ENCODE measurements around the gene TRIM36.

The TRIM36 gene

DNA sequence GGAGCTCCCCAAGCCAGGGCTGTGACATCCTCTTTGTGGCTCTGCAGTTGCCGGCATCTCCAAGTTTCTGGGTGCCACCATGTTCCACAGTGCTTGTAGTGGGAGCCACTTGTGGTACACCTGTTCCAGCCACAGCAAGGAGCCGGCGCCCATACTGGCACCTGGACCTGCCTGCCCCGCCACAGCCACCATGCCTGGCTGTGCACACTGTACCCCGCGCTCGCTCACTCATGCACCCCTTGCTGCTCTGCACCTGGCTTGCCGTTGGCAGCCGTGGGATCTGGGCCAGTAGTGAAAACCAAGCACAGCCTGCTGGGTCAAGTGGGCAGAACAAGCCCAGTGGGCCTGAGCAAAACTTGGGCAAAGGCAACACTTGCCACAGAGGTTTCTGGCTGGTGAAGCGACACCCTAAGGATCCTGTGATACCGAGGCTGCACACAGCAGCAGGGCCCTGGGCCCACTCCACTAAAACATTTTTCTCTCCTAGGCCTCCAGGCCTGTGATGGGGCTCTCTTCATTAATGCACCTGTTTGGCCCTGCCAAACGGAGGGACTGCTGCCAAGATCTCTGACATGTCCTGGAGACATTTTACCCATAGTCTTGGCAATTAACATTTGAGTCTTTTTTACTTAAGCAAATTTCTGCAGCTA, 2.8 kb downstream of the TRIM36 start:
- DNase-seq (ENCODE audit: low spot score) = no peak

DNA sequence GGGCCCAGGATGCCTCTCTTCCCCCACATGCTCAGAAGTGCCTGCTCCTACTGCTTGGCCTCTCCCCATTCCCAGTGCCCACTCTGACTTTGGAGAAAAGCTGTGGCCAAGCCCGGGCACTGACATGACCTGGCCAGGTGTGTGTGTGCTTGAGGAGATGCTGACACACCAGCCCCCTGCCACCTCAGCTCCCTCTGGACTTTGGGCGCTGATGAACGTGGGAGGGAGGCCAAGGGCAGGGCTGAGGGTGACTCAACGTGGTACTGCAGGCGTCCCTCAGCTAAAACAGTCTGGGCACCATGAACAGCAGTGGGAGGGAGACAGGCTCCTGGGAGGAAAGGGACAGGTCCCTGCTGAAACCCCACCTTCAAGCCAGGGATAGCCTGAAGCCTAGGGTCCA, 3.9 kb downstream of the TRIM36 start:
- no peak for DNase-seq (ENCODE audit: low spot score)

DNA sequence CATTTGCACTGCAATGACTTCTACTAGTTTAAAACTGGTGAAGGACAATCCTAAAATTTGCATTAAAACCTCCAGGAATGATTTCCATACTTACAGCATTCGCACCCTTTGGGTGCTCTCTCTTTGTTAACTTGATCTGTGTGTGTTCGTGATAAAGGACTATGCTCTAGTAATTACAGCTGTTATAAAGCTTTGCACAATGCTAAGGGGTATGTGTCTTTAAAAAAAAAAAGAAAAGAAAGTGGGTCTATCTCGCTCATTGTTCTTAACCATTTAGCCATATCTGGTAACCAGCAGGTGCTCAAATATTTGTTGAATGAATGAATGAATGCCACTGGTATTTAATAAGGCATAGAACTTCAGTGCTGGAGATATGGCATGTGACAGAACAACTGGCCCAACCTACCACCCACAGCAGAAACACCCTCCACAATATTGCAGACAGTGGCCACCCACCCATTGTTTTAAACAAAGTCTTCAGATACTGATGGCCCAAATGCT, 8.7 kb downstream of the TRIM36 start:
- no peak for DNase-seq (ENCODE audit: low spot score)

GRCh38 chr5:115151208-115151805, 18.4 kb downstream of the TRIM36 start:
- DNase-seq (ENCODE audit: low spot score) = no peak

GRCh38 chr5:115150512-115150911, 19.2 kb downstream of the TRIM36 start:
- DNase-seq (ENCODE audit: low spot score) = no peak

GRCh38 chr5:115147052-115147451, 22.7 kb downstream of the TRIM36 start:
- no peak for DNase-seq (ENCODE audit: low spot score)

DNA sequence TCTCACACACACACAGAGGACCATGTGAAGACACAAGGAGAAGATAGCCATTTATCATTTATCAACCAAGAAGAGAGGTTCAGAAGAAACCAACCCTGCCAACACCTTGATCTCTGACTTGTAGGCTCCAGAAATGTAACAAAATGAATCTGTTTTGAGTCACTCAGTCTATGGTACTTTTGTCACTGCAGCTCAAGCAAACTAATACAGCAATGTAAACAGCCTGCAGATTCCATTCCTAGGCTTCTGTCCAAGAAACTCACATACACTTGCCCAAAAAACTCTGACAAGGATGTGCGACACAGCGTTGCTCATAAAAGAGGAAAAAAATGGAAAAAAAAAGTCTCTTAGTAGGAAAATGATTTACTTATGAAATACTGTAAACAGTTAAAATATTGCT, 33.4 kb downstream of the TRIM36 start:
- DNase-seq (ENCODE audit: low spot score) = no peak

DNA sequence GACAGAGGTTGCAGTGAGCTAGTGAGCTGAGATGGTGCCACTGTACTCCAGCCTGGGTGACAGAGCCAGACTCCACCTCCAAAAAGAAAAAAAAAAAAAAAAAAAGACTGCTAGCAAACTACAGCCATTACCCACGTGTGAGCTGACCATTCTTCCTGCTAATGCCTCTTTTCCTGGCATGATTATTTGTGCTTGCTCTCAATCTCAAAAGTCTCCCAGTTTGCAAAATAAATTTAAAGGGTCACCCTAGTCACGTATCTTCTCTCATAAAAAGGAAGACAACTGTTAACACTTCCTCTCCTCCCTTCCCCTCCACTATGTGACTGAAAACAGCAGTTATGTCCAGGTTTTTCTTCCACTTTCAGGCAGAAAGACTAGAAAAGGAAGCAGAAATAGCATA, 37.2 kb downstream of the TRIM36 start:
- no peak for DNase-seq (ENCODE audit: low spot score)

- DNase-seq (ENCODE audit: low spot score) = no peak
Observed at GRCh38 chr5:115126303-115126702, 43.4 kb downstream of the TRIM36 start.

DNA sequence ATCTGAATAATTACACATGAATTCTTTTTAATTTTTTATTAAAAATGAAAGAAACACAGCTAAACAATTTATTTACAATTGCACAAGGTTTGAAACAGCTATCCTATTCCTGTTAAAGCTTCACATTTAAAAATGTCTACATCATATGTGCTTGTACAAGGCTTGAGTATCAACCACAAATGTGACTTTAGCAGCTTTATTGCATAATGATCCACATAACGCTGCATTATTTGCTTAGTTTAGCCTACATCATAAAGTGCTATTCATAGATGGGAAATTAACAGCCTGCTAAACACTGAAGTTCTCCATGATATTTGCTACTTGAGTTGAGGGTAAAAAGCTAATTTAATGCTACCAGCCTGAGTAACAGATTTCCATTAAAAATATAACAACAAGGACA, 45.0 kb downstream of the TRIM36 start:
- DNase-seq (ENCODE audit: low spot score) = no peak

DNA sequence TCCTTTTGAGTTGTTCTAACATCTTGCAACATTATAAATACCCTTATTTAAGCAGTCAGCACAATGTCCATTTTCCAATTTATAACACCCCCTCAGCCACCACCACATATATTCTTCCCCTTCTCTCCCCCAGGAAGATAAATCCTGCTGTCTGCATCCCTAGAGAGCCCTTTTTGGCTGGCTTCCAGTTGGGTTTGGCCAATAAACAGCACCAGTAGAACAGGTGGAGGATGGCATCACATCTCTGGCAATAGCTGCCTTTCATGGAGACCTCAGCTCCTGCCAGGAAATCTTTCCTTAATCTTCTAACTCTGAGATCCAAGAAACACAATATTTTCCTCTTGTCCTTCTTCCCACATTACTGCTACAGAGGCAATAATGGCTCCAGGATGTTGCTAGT, 53.7 kb downstream of the TRIM36 start:
- DNase-seq (ENCODE audit: low spot score) = no peak

DNA sequence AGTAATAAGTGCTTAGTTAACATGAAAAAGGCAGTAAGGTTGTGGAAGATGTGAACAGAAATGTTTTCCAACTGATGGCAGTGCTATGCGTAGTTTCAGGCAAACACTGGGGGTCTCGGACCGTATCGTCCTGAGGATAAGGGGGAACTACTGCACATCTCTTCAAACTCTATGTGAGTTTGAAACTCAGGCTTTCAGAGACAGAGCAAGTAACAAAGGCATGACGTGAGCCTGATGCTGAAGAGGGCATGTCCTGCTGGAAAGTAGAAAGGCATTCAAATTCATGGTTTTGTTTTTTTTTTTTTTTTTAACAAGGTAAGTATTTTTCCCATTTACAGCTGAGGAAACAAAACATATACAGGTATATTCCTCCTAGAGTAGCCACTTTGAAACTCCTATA, 59.9 kb downstream of the TRIM36 start:
- DNase-seq (ENCODE audit: low spot score) = no peak

DNA sequence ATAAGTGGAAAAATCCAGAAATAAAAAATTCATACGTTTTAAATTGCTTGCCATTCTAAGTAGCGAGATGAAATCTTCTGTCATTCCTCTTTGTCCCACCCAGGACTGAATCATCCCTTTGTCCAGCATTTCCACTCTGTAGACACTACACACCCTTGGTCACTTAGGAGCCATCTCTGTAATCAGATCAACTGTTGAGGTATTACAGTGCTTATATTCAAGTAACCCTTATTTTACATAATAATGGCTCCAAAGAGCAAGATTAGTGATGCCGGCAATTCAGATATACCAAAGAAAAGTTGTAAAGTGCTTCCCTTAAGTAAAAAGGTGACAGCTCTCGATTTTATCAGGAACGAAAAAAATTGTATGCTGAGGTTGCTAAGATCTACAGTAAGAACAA, 60.4 kb downstream of the TRIM36 start:
- no peak for DNase-seq (ENCODE audit: low spot score)

DNA sequence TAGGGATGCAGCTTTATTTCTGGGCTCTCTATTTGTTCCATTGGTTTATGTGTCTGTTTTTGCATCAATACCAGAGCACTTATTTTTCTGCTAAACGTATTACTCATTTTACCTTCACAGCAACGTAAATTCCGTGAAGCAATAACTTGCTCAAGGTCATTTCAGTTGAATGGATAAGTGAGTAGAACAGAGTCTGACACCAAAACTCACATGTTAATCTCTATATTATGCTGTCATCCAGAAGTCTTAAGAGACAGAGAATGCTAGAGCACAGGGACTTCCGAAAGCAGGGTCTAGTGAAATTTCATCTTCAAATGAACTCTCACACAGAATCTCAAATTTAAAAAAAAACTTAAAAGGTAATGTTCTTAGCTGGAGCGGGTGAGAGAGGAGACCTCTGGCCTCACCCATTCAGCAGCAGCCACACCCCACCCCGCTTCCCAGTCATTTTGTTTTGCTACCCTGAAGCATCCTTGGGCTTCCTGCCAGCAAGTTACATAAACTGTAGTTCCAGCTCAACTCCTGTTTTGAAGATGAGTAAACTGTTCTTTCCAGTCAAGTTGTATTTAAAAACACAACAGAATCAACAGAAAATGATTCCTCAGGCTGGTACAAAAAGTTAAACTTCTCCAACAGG, 69.3 kb downstream of the TRIM36 start:
- no peak for DNase-seq (ENCODE audit: low spot score)

- peak; percentile 38 for DNase-seq (ENCODE audit: low spot score)
Observed at GRCh38 chr5:115098041-115098702, 71.5 kb downstream of the TRIM36 start.

DNA sequence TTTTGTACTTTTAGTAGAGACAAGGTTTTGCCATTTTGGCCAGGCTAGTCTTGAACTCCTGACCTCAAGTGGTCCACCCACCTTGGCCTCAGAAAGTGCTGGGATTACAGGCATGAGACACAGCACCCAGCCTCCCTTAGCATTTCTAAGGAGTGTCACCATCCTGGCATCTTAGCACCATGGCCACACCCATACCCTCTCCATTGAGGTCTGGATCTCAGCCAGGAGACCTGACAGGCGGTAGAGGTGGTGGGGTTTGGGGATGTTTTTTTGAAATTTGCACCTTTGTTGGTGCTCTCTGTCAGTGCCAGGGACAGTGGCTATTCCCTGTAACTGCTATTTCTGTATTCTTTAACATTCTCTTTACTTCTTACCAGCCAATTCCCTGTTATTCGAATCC, 72.5 kb downstream of the TRIM36 start:
- no peak for DNase-seq (ENCODE audit: low spot score)

- no peak for DNase-seq (ENCODE audit: low spot score)
Observed at GRCh38 chr5:115096034-115096769, 73.5 kb downstream of the TRIM36 start.

GRCh38 chr5:115087951-115088350, 81.8 kb downstream of the TRIM36 start:
- no peak for DNase-seq (ENCODE audit: low spot score)

DNA sequence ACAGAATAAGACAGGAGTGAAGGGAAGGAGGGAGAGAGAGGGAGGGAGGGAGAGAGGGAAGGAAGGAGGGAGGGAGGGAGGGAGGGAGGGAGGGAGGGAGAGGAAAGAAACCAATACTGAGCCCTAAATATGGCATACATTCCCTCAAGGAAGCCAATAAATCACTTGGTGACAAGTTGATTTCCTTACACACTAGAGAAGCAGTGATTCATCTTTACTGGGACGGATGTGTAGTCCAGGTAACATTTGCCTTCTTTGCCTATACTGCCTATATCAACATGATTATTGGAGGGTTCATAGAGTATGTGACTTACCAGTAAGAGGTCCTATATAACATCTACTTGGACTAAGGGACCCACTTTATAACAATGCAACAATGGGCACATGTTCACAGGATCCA, 83.2 kb downstream of the TRIM36 start:
- no peak for DNase-seq (ENCODE audit: low spot score)

DNA sequence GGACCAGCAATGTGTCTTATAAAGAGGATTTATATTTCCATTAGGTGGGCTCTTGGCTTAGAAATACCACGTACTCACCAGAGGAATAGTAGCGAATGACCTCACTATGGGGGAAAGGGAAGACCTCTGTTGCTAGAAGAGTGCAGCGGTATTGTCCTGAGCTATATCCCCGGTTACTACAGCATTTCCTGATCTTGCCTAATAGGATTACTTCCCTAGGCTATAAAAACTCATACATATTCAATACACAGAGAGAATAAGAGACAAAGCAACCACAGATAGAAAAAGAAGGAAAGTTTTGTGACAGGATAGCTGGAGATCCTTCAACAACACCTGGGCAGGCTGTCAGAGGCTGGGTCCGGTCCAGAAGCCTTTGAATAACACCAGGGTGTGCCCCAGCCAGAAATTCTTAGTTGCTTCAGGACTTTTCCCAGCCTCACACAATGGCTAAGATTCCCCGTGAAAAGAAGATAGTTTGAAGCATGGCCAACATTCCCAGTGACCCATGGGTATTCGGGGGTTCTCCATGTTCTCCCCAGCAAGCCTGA, 85.4 kb downstream of the TRIM36 start:
- DNase-seq (ENCODE audit: low spot score) = no peak

DNA sequence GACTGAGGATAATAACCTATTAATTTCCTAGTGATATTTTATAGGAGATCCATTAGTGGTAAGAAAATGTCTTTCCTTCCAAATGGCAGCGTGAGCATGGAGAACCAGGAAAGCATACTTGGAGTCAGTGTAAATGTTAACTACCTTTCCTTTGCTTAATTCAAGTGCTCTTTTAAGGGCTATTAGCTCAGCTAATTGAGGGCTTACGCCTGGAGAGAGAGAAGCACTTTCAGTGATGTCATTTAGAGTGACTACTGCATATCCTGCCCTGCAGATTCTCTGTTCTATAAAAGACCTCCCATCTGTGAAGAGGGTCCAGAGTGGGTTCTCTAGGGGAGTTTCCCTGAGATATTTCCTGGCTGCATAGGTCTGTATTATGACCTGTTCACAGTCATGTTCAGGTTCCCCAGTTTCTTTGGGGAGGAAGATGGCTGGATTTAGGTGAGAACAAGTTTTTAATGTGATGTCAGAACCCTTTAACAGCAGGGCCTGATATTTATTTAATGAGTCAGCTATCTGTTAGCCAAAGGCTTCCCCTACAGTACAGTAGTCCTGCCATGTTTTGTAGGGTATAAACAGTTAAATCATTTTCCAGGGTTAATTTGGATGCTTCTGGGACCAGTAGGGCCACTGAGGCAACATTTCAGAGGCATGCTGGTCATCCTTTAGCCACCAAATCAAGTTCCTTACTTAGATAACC, 89.6 kb downstream of the TRIM36 start:
- no peak for DNase-seq (ENCODE audit: low spot score)

All from CD4-positive, alpha-beta T cell treated with Interleukin-15 for 4 hours (primary cell).